Heart left ventricle (tissue), 16 donors: ENCODE measurements around the gene ITPRID1. TPM values are rescaled to one million over a fixed set of nuclear protein-coding genes. Genes with fewer than 3 reads are reported as not detected.
A peak's percentile ranks its signal among the peaks of the same experiment; 100 is the strongest.

Experiments used
- ATAC-seq, 4 donors: fragments of 200-7000 bp; cut with Tn5 transposase; one replicate each; pipeline ENCODE4 v1.9.1; 2020 to 2022; ENCODE audit warnings: moderate library complexity in 4 of 4, mild to moderate bottlenecking in 3 of 4, moderate number of reproducible peaks in 1 of 4
- DNase-seq, 5 donors: peaks; one replicate each; pipeline ENCODE4 v3.0.0-alpha.2; 2020
- H3K27ac ChIP-seq, 12 donors: fragments of 200-600 bp; sonication (generic) in 4 of 12; one replicate each; pipeline versions ENCODE4 v1.5.0 to v1.8.0; 2016 to 2022; ENCODE audit warnings: mild to moderate bottlenecking in 2 of 12
- H3K27me3 ChIP-seq, 9 donors: fragments of 200-600 bp; sonication (generic) in 2 of 9; one replicate each; pipeline versions ENCODE4 v1.5.1 to v1.8.0; 2016 to 2022; ENCODE audit warnings: mild to moderate bottlenecking in 3 of 9
- H3K36me3 ChIP-seq, 9 donors: fragments of 200-600 bp; sonication (generic) in 2 of 9; one replicate each; pipeline versions ENCODE4 v1.5.0 to v1.8.0; 2018 to 2022; ENCODE audit warnings: mild to moderate bottlenecking in 2 of 9
- H3K4me1 ChIP-seq, 12 donors: fragments of 200-600 bp; sonication (generic) in 4 of 12; one replicate each; pipeline versions ENCODE4 v1.5.0 to v1.8.0; 2016 to 2022; ENCODE audit warnings: mild to moderate bottlenecking in 3 of 12
- H3K4me3 ChIP-seq, 12 donors: fragments of 200-600 bp; sonication (generic) in 4 of 12; one replicate each; pipeline versions ENCODE4 v1.5.0 to v1.8.0; 2017 to 2022; ENCODE audit warnings: mild to moderate bottlenecking in 9 of 12, moderate library complexity in 4 of 12
- H3K9me3 ChIP-seq, 12 donors: fragments of 200-600 bp; sonication (generic) in 4 of 12; one replicate each; pipeline versions ENCODE4 v1.5.0 to v1.8.0; 2016 to 2022; ENCODE audit warnings: mild to moderate bottlenecking in 1 of 12
- CTCF ChIP-seq, 12 donors: fragments of 200-600 bp; sonication (generic) in 4 of 12; IDR thresholded peaks; one replicate each; pipeline versions ENCODE4 v1.5.0 to v1.8.0; 2018 to 2022; ENCODE audit warnings: antibody characterized with exemption in 12 of 12, mild to moderate bottlenecking in 5 of 12
- POLR2A ChIP-seq, 2 donors: fragments of 450-650 bp; IDR thresholded peaks; one replicate each; pipeline ENCODE4 v1.6.1; 2017; ENCODE audit warnings: antibody characterized with exemption in 2 of 2, mild to moderate bottlenecking in 2 of 2, moderate library complexity in 2 of 2
- WGBS, 4 donors: extraction: QIAGEN DNeasy Blood & Tissue Kit in 2 of 4; methylation state at CpG; one replicate each; pipeline versions ENCODE4 v1.1.5 to v1.1.7; 2013 to 2018; 5-methylcytosine and 5-hydroxymethylcytosine counted together
- intact Hi-C, 10 donors: fragments of 100-400 bp; cut with DNase I; formaldehyde crosslinking; loops; one replicate each; pipeline versions ENCODE4 v1.11.1 to v1.14.2; 2022
- polyA plus RNA-seq, 2 donors: library from polyadenylated mRNA; stranded (reverse); fragments of 200-250 nt; gene quantifications; one replicate each; pipeline ENCODE4 v1.2.3, GENCODE V29; 2013
- total RNA-seq, 9 donors: library from RNA; depleted of rRNA in 2 of 9; stranded (reverse); fragments of >200 nt in 2 of 9; fragmentation: NEBNext Ultra II Directional in 3 of 9; extraction: Animal tissue kit (Norgen Biotek cat#: 25700) in 3 of 9; gene quantifications; one replicate each; pipeline versions ENCODE4 v1.1.0 to v1.2.4, GENCODE V29; 2016 to 2023
- donor health status: ischemic (EF 13 %, LVEDD 7.1; RV severe dilation, severe dysfunction).
- donor health status: healthy with polysubstance abuse.
- donor health status: DM: no; HTN: yes; CAD: no.
- donor health status: DM: no; HTN: no; CAD: no.
- donor health status: ischemic (EF 25% LVEDD 6.9; RV normal size, moderate dysfunction).
- donor health status: ischemic (EF 25% LVEDD 5.7; RV mildly dilated, moderate dysfunction).
- donor health status: healthy.
- donor health status: DM: yes; HTN: yes; CAD: no.
- donor health status: ischemic (EF 35%, LVEDD 5.7; RV mildly dilated, moderate dysfunction).
- donor health status: nonischemic (EF 11% LVEDD 7.7; RV severe dilation, severe dysfunction).
- donor health status: DM: yes; HTN: yes; CAD: no.
- donor health status: PGD.
- donor health status: ischemic (EF 29% LVEDD 5.4; RV normal size, mild dysfunction).
- donor health status: nonischemic (EF 23%, LVEDD 6.1; RV moderate dilation, normal function).

The ITPRID1 gene
- total and polyA plus RNA-seq, 11 donors = 0.19 TPM; not detected in 10

DNA sequence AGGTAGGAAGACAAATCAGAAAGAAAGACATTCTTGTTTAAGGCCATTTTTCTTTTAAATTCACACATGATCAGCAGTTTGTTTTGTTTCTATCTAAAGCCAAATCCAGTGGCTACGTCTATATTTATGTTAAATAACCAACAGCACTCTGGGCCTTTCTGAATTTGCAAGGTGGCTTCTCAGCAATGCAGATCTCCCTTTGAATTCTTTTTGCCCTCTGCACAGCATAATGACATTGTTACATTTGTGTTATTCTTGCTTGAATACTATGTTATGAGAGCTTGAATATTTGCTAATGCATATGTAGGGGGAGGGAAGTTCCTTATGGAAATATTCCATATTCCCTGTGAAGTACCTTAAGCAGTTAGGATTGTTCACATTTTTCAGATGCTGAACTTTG, 99.7 kb downstream of the ITPRID1 start:
- TF ChIP-seq POLR2A (IDR thresholded peaks at IDR 0.05) (no peak), CTCF (IDR thresholded peaks at IDR 0.05) (no peak)
- WGBS, 4 donors = 64 to 77% (median 72%) methylated on average over 1 of the region's 1 CpG
- DNase-seq = no peak
- ATAC-seq = no peak
- H3K27ac ChIP-seq = no peak overlapping the region
- H3K27me3 ChIP-seq = no peaks in the 10 kb centered on the region
- no peaks in the 10 kb centered on the region for H3K36me3 ChIP-seq
- intact Hi-C loops = no loop called here
- H3K4me1 ChIP-seq = no peaks in the 10 kb centered on the region
- no peak overlapping the region for H3K4me3 ChIP-seq
- H3K9me3 ChIP-seq = no peaks in the 10 kb centered on the region

GRCh38 chr7:31633467-31633866, 119.6 kb downstream of the ITPRID1 start:
- intact Hi-C loops = loop anchor here in 9 of 10 donors (2.0 to 10.0 kb wide), 10 partner anchors 189 to 656 kb away; no protein-coding TSS in a partner anchor
- Histone ChIP-seq H3K4me1 (peaks cover 0 to 4% (median 0%) of the 10 kb centered on the region in 12 donors), H3K36me3 (no peaks in the 10 kb centered on the region), H3K27me3 (no peaks in the 10 kb centered on the region), H3K4me3 (no peak overlapping the region), H3K9me3 (no peaks in the 10 kb centered on the region), H3K27ac (no peak overlapping the region)
- ATAC-seq = no peak
- 80 to 89% (median 88%) methylated on average over 1 of the region's 1 CpG for WGBS, 4 donors
- no peak for DNase-seq
- no peak for TF ChIP-seq CTCF (IDR thresholded peaks at IDR 0.05)
- TF ChIP-seq POLR2A (IDR thresholded peaks at IDR 0.05) = no peak

- peak; percentile 64 to 89 (median 80) for ATAC-seq
- 43 to 46% (median 45%) methylated on average over 2 of the region's 2 CpGs for WGBS, 4 donors
- DNase-seq = peak in 3 of 5 donors; percentile 25 to 38 (median 27)
These were observed 120.1 kb downstream of the ITPRID1 start for GRCh38 chr7:31633894-31634494.

More at GRCh38 chr7:31633894-31634494, 120.1 kb downstream of the ITPRID1 start:
- Histone ChIP-seq H3K27me3 (no peaks in the 10 kb centered on the region), H3K9me3 (no peaks in the 10 kb centered on the region), H3K4me3 (no peak overlapping the region), H3K36me3 (no peaks in the 10 kb centered on the region), H3K27ac (no peak overlapping the region), H3K4me1 (peaks cover 0 to 4% (median 0%) of the 10 kb centered on the region in 12 donors)
- TF ChIP-seq CTCF (IDR thresholded peaks at IDR 0.05) = peak; percentile 41 to 74 (median 64)
- TF ChIP-seq POLR2A (IDR thresholded peaks at IDR 0.05) = no peak
- intact Hi-C loops = loop anchor here (1.0 to 10.0 kb wide), 15 partner anchors 189 to 657 kb away; no protein-coding TSS in a partner anchor
